ENCODE data around the gene NTRK3. TPM values are rescaled to one million over a fixed set of nuclear protein-coding genes. Genes with fewer than 3 reads are reported as not detected.

The NTRK3 gene
- polyA plus RNA-seq, 1 donor (not counting 4 experiments of a cell fraction or from before 2014, with no cell fraction given) = not detected

DNA sequence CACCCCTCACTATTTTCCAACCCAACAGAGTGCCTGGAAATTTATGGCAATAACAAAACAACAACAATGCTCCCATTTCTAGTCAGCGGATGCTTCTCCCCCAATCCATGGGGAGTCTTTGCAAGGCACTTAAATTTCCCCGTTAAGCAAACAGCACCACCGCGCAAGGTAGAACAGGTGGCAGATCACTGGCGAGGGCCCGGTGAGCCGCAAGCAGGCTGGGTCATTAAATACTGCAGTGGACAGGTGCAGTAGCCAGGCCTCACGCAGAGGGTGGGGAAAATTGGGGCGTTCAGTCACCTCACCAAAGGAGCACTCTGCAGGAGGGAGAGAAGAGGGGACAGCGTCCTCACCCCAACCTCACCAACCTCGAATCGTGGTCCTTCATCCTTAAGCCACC, 147.5 kb downstream of the NTRK3 start:
- dilution Hi-C loops (cut with MboI; ENCODE audit: extremely low pct_ligation_motif_present, low sequenced_read_pairs) = no loop called here
- TF ChIP-seq, protein P1, sequence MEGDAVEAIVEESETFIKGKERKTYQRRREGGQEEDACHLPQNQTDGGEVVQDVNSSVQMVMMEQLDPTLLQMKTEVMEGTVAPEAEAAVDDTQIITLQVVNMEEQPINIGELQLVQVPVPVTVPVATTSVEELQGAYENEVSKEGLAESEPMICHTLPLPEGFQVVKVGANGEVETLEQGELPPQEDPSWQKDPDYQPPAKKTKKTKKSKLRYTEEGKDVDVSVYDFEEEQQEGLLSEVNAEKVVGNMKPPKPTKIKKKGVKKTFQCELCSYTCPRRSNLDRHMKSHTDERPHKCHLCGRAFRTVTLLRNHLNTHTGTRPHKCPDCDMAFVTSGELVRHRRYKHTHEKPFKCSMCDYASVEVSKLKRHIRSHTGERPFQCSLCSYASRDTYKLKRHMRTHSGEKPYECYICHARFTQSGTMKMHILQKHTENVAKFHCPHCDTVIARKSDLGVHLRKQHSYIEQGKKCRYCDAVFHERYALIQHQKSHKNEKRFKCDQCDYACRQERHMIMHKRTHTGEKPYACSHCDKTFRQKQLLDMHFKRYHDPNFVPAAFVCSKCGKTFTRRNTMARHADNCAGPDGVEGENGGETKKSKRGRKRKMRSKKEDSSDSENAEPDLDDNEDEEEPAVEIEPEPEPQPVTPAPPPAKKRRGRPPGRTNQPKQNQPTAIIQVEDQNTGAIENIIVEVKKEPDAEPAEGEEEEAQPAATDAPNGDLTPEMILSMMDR (optimal IDR thresholded peaks at IDR 0.05 in 1 of 3, IDR thresholded peaks at IDR 0.05 in 1 of 3, conservative IDR thresholded peaks at IDR 0.05 in 1 of 3; ENCODE audit: extremely low read depth in 1 of 3, insufficient read depth in 2 of 3, low read length in 3 of 3) = no peak
- TF ChIP-seq EZH2 (IDR thresholded peaks at IDR 0.05; ENCODE audit: low read length) = no peak
- no peaks in the 10 kb centered on the region for H3K4me1 ChIP-seq (ENCODE audit: control insufficient read depth, extremely low read depth, insufficient read depth, low read length)
- H3K9ac ChIP-seq (ENCODE audit: control insufficient read depth, extremely low read depth, insufficient read depth, low read length) = no peak overlapping the region
- FAIRE-seq (no peak), DNase-seq (ENCODE audit: low read depth, low spot score) (no peak)
- H3K4me3 ChIP-seq (ENCODE audit: control insufficient read depth in 2 of 3, extremely low read depth in 1 of 3, insufficient read depth in 2 of 3, low read depth in 1 of 3, low read length in 3 of 3) = no peak overlapping the region
- H2AFZ ChIP-seq (ENCODE audit: control insufficient read depth, low read length) = no peak overlapping the region
- no peaks in the 10 kb centered on the region for H3K36me3 ChIP-seq (ENCODE audit: control insufficient read depth in 2 of 2, extremely low read depth in 1 of 2, insufficient read depth in 2 of 2, low read length in 2 of 2)
- no peaks in the 10 kb centered on the region for H4K20me1 ChIP-seq (ENCODE audit: control insufficient read depth, extremely low read depth, insufficient read depth, low read length)
- H3K79me2 ChIP-seq (ENCODE audit: control insufficient read depth, insufficient read depth, low read length) = no peaks in the 10 kb centered on the region
- no peak overlapping the region for H3K27ac ChIP-seq (ENCODE audit: control insufficient read depth, insufficient read depth, low read length)
- no peaks in the 10 kb centered on the region for H3K9me3 ChIP-seq (ENCODE audit: control insufficient read depth, low read depth, low read length)
- no peaks in the 10 kb centered on the region for H3K9me1 ChIP-seq (ENCODE audit: control insufficient read depth, extremely low read depth, insufficient read depth, low read length)
- H3K27me3 ChIP-seq (ENCODE audit: control insufficient read depth, extremely low read depth, insufficient read depth, low read length) = no peaks in the 10 kb centered on the region
- H3K4me2 ChIP-seq (ENCODE audit: control insufficient read depth, extremely low read depth, insufficient read depth, low read depth, low read length) = no peak overlapping the region

DNA sequence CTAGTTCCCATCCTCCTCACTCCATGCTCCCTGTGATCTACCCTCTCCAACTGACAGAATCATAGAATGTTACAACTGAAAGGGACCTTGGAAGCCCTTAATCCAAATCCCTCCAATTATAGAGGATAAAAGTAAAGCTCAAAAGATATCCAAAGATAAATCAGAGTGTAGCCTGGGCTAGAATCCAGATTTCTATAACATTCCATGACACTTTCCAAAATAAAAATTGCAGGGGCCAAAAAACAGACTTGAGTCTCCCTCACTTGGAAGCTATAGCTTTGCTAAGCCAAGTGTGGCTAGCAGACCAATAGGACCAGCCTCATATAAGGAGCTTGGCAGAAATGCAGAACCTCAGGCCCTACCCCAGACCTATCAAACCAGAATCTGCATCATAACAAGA, 148.1 kb downstream of the NTRK3 start:
- dilution Hi-C loops (cut with MboI; ENCODE audit: extremely low pct_ligation_motif_present, low sequenced_read_pairs) = no loop called here
- Histone ChIP-seq H3K9me3 (ENCODE audit: control insufficient read depth, low read depth, low read length) (no peaks in the 10 kb centered on the region), H3K9ac (ENCODE audit: control insufficient read depth, extremely low read depth, insufficient read depth, low read length) (no peak overlapping the region), H2AFZ (ENCODE audit: control insufficient read depth, low read length) (no peak overlapping the region), H3K36me3 (ENCODE audit: control insufficient read depth in 2 of 2, extremely low read depth in 1 of 2, insufficient read depth in 2 of 2, low read length in 2 of 2) (no peaks in the 10 kb centered on the region), H3K4me1 (ENCODE audit: control insufficient read depth, extremely low read depth, insufficient read depth, low read length) (no peaks in the 10 kb centered on the region), H3K79me2 (ENCODE audit: control insufficient read depth, insufficient read depth, low read length) (no peaks in the 10 kb centered on the region), H3K27me3 (ENCODE audit: control insufficient read depth, extremely low read depth, insufficient read depth, low read length) (no peaks in the 10 kb centered on the region), H4K20me1 (ENCODE audit: control insufficient read depth, extremely low read depth, insufficient read depth, low read length) (no peaks in the 10 kb centered on the region), H3K4me3 (ENCODE audit: control insufficient read depth in 2 of 3, extremely low read depth in 1 of 3, insufficient read depth in 2 of 3, low read depth in 1 of 3, low read length in 3 of 3) (no peak overlapping the region), H3K4me2 (ENCODE audit: control insufficient read depth, extremely low read depth, insufficient read depth, low read depth, low read length) (no peak overlapping the region), H3K9me1 (ENCODE audit: control insufficient read depth, extremely low read depth, insufficient read depth, low read length) (no peaks in the 10 kb centered on the region), H3K27ac (ENCODE audit: control insufficient read depth, insufficient read depth, low read length) (no peak overlapping the region)
- FAIRE-seq (no peak), DNase-seq (ENCODE audit: low read depth, low spot score) (no peak)
- no peak for TF ChIP-seq EZH2 (IDR thresholded peaks at IDR 0.05; ENCODE audit: low read length)
- TF ChIP-seq, protein P1 (optimal IDR thresholded peaks at IDR 0.05 in 1 of 3, IDR thresholded peaks at IDR 0.05 in 1 of 3, conservative IDR thresholded peaks at IDR 0.05 in 1 of 3; ENCODE audit: extremely low read depth in 1 of 3, insufficient read depth in 2 of 3, low read length in 3 of 3) = no peak
